ENCODE results near the gene CACNA1C. TPM values are rescaled to one million over a fixed set of nuclear protein-coding genes. Genes with fewer than 3 reads are reported as not detected.

The CACNA1C gene
- total RNA-seq, 4 donors from 2014 or later = 2.0 to 4.2 (median 2.5) TPM

DNA sequence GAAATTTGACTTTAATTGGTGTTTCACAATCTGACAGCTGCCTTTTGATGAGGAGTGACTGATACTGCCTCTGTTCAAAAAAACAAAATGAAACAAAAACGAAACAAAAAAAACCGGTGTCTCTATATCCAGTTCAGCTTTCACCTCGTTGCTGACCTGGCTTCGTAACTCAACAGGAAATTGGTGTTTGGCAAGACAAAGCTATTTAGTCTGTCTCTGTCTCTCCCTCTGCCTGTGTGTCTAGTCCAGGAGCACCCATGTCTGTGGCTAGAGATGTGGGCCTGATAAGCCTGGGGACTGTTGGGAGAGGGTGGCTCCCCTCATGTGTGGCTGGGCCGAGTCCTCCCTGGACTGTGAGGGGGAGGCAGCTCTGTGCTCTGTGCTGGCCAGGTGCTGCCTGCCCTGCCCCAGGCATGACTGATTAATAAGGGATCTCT, 11.3 kb downstream of the CACNA1C start:
- Histone ChIP-seq H3K4me3 (replicated peaks in 1 of 3) (no peak overlapping the region), H3K9me3 (no peaks in the 10 kb centered on the region), H3K27me3 (no peaks in the 10 kb centered on the region), H3K4me1 (no peaks in the 10 kb centered on the region), H3K36me3 (no peaks in the 10 kb centered on the region), H3K27ac (no peak overlapping the region)
- TF ChIP-seq POLR2A (IDR thresholded peaks at IDR 0.05) = no peak
- TF ChIP-seq, protein P1, sequence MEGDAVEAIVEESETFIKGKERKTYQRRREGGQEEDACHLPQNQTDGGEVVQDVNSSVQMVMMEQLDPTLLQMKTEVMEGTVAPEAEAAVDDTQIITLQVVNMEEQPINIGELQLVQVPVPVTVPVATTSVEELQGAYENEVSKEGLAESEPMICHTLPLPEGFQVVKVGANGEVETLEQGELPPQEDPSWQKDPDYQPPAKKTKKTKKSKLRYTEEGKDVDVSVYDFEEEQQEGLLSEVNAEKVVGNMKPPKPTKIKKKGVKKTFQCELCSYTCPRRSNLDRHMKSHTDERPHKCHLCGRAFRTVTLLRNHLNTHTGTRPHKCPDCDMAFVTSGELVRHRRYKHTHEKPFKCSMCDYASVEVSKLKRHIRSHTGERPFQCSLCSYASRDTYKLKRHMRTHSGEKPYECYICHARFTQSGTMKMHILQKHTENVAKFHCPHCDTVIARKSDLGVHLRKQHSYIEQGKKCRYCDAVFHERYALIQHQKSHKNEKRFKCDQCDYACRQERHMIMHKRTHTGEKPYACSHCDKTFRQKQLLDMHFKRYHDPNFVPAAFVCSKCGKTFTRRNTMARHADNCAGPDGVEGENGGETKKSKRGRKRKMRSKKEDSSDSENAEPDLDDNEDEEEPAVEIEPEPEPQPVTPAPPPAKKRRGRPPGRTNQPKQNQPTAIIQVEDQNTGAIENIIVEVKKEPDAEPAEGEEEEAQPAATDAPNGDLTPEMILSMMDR (IDR thresholded peaks at IDR 0.05) = no peak
- 32 to 62% methylated on average over 5 of the region's 5 CpGs for WGBS, 2 donors
- no peak for DNase-seq
- intact Hi-C loops (cut with DNase I) = no loop called here

DNA sequence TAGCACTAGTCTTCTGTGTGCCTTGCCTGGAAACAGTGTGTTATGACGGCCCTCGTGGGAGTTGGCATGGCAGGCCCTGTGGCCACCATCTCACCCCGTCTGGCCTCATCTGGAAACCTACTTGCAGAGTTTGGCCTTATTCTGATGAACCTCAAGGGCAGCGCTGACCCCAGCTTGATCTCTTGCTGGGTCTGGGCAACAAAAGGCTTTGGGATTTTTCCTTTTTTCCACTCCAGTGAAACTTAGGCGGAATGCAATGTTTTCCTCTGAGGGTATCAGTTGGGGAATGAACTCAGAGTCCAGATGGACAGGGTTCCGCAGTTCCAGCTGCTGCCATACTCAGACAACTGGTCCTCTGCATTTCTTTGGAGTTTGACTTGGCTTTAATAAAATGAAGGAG, 15.9 kb downstream of the CACNA1C start:
- Histone ChIP-seq H3K36me3 (no peaks in the 10 kb centered on the region), H3K4me3 (replicated peaks in 1 of 3) (no peak overlapping the region), H3K27me3 (no peaks in the 10 kb centered on the region), H3K27ac (no peak overlapping the region), H3K4me1 (no peaks in the 10 kb centered on the region), H3K9me3 (no peaks in the 10 kb centered on the region)
- WGBS, 2 donors = 88 to 92% methylated on average over 6 of the region's 6 CpGs
- intact Hi-C loops (cut with DNase I) = no loop called here
- DNase-seq = no peak
- TF ChIP-seq POLR2A (IDR thresholded peaks at IDR 0.05) = no peak
- TF ChIP-seq, protein P1 (IDR thresholded peaks at IDR 0.05) = no peak

DNA sequence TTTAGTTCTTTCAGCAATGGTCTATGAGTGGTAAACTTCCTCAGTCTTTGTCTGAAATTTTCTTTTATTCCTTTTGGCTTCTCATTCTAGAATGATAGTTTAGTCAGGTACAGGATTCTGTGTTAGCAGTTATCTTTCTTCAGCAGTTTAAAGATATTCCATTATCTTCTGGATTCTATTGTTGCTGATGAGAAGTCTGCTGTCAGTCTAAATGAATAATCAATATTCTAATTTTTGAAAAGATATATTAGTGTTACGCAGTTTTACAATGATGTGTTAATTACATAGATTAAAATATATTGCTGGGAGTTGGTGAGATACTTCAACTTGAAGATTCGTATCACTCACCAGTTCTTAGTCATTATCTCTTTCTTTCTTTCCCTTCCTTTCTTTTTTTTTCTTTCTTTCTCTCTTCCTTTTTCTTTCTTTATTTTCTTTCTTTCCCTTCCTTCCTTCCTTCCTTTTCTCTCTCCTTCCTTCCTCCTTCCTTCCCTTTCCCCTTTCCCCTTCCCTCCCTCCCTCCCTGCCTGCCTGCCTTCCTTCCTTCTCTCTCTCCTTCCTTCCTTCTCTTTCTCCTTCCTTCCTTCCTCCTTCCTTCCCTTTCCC, 17.8 kb downstream of the CACNA1C start:
- 93% methylated on average over 2 of the region's 2 CpGs for WGBS, 2 donors
- Histone ChIP-seq H3K9me3 (no peaks in the 10 kb centered on the region), H3K36me3 (no peaks in the 10 kb centered on the region), H3K4me3 (replicated peaks in 1 of 3) (no peak overlapping the region), H3K4me1 (no peaks in the 10 kb centered on the region), H3K27me3 (no peaks in the 10 kb centered on the region), H3K27ac (no peak overlapping the region)
- intact Hi-C loops (cut with DNase I) = no loop called here
- TF ChIP-seq POLR2A (IDR thresholded peaks at IDR 0.05) = no peak
- TF ChIP-seq, protein P1 (IDR thresholded peaks at IDR 0.05) = no peak
- DNase-seq = no peak

DNA sequence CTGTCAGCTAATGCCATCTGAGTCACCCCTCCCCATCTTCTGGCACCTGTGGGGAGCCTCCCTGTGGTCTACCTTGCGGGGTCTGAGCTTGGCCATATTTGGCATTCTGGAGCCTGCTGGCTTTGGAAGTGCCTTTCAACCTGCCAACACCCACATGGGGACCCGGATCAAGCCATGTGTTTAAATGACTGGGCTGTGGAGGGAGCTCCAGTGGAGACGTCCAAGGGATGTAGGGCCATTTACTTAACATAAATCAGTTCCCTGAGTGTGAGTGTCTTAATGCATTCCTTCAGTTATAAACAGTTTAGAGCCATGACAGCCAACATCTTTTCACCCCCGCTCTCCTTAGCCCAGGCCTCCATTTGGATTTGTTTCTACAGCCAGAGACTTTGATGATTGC, 22.0 kb downstream of the CACNA1C start:
- Histone ChIP-seq H3K27me3 (peaks cover 3% of the 10 kb centered on the region), H3K4me3 (replicated peaks in 1 of 3) (no peak overlapping the region), H3K27ac (no peak overlapping the region), H3K4me1 (no peaks in the 10 kb centered on the region), H3K9me3 (no peaks in the 10 kb centered on the region), H3K36me3 (no peaks in the 10 kb centered on the region)
- intact Hi-C loops (cut with DNase I) = no loop called here
- no peak for DNase-seq
- WGBS, 2 donors = 94 to 100% methylated on average over 4 of the region's 4 CpGs
- TF ChIP-seq POLR2A (IDR thresholded peaks at IDR 0.05) = no peak
- TF ChIP-seq, protein P1 (IDR thresholded peaks at IDR 0.05) = no peak

DNA sequence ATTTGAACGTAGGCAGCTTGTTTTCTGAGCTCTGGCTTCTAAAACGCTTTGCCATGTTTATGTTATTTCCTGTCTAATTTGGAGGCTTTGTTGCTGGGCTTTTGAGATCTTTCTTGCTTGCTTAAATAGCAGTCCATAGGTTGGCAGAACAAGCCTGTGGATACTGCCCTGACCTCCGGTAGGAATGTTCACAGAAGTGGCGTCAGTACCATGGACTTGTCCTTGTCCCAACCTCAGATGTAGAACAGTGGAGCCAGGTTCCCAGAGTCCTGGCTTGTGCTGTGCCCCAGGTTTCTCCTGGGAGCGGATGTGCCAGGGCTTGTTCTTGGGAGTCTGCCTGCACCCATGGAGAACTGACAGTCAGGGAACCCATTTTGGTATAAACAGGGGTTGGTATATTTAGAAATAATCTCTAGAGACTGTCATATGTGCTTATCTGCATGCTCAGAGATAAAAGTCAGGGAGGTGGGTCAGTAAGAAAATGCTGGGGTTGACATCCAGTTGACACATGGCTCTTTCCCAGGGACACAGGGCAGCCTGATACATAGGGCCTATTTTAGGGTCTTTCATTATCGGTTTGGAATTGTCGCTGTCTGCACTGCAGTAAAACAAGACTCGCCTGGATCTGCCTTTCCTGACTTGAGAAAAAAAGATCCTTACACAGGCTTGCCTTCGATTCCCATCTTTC, 22.9 kb downstream of the CACNA1C start:
- no peaks in the 10 kb centered on the region for H3K4me1 ChIP-seq
- H3K27me3 ChIP-seq = peaks cover 3% of the 10 kb centered on the region
- no peak for DNase-seq
- H3K9me3 ChIP-seq = no peaks in the 10 kb centered on the region
- intact Hi-C loops (cut with DNase I) = no loop called here
- no peak overlapping the region for H3K4me3 ChIP-seq (replicated peaks in 1 of 3)
- no peak overlapping the region for H3K27ac ChIP-seq
- 71 to 74% methylated on average over 9 of the region's 9 CpGs for WGBS, 2 donors
- no peak for TF ChIP-seq POLR2A (IDR thresholded peaks at IDR 0.05)
- TF ChIP-seq, protein P1 (IDR thresholded peaks at IDR 0.05) = no peak
- H3K36me3 ChIP-seq = no peaks in the 10 kb centered on the region
